ENCODE results near the gene IL17D. TPM values are rescaled to one million over a fixed set of nuclear protein-coding genes. Genes with fewer than 3 reads are reported as not detected.
A peak's percentile ranks its signal among the peaks of the same experiment; 100 is the strongest.

The IL17D gene
- total and polyA plus RNA-seq, 3 donors from 2014 or later = 1.6 to 5.3 (median 4.8) TPM

- no peaks in the 10 kb centered on the region for H3K36me3 ChIP-seq (ENCODE audit: low read depth, missing control alignments)
- peak overlapping the region in 1 of 2 donors; percentile 56 for H3K4me3 ChIP-seq
- H3K9me3 ChIP-seq = no peaks in the 10 kb centered on the region
- WGBS, 2 donors = 15 to 18% methylated on average over 23 to 62 of the region's 81 CpGs
- H3K27me3 ChIP-seq = no peaks in the 10 kb centered on the region
- DNase-seq = peak; percentile 67
- H3K27ac ChIP-seq = no peak overlapping the region
- H3K4me1 ChIP-seq = peaks cover 10% of the 10 kb centered on the region
- TF ChIP-seq POLR2A (IDR thresholded peaks at IDR 0.05) (no peak), CTCF (IDR thresholded peaks at IDR 0.05) (no peak)
- intact Hi-C loops (cut with DNase I; ENCODE audit: low total_unique reads) = no loop called here
These were observed 18.2 kb downstream of the IL17D start for GRCh38 chr13:20721454-20722357.

GRCh38 chr13:20727856-20728255 lies 24.4 kb downstream of the IL17D start:
- no peak for DNase-seq
- H3K27ac ChIP-seq = no peak overlapping the region
- intact Hi-C loops (cut with DNase I; ENCODE audit: low total_unique reads) = no loop called here
- no peaks in the 10 kb centered on the region for H3K4me1 ChIP-seq
- no peaks in the 10 kb centered on the region for H3K9me3 ChIP-seq
- no peak overlapping the region for H3K4me3 ChIP-seq
- no peak for TF ChIP-seq CTCF (IDR thresholded peaks at IDR 0.05)
- no peak for TF ChIP-seq POLR2A (IDR thresholded peaks at IDR 0.05)
- H3K36me3 ChIP-seq (ENCODE audit: low read depth, missing control alignments) = no peaks in the 10 kb centered on the region
- 91 to 97% methylated on average over 6 of the region's 6 CpGs for WGBS, 2 donors
- no peaks in the 10 kb centered on the region for H3K27me3 ChIP-seq

- WGBS, 2 donors = 64 to 72% methylated on average over 14 of the region's 14 CpGs
These were observed 25.2 kb downstream of the IL17D start for GRCh38 chr13:20728579-20729311.

More at GRCh38 chr13:20728579-20729311, 25.2 kb downstream of the IL17D start:
- H3K27me3 ChIP-seq = no peaks in the 10 kb centered on the region
- no peaks in the 10 kb centered on the region for H3K4me1 ChIP-seq
- no peaks in the 10 kb centered on the region for H3K9me3 ChIP-seq
- intact Hi-C loops (cut with DNase I; ENCODE audit: low total_unique reads) = no loop called here
- TF ChIP-seq POLR2A (IDR thresholded peaks at IDR 0.05) (no peak), CTCF (IDR thresholded peaks at IDR 0.05) (no peak)
- no peak overlapping the region for H3K4me3 ChIP-seq
- no peaks in the 10 kb centered on the region for H3K36me3 ChIP-seq (ENCODE audit: low read depth, missing control alignments)
- no peak overlapping the region for H3K27ac ChIP-seq
- no peak for DNase-seq
